Measurements from ENCODE around the gene RXRA.

The RXRA gene

DNA sequence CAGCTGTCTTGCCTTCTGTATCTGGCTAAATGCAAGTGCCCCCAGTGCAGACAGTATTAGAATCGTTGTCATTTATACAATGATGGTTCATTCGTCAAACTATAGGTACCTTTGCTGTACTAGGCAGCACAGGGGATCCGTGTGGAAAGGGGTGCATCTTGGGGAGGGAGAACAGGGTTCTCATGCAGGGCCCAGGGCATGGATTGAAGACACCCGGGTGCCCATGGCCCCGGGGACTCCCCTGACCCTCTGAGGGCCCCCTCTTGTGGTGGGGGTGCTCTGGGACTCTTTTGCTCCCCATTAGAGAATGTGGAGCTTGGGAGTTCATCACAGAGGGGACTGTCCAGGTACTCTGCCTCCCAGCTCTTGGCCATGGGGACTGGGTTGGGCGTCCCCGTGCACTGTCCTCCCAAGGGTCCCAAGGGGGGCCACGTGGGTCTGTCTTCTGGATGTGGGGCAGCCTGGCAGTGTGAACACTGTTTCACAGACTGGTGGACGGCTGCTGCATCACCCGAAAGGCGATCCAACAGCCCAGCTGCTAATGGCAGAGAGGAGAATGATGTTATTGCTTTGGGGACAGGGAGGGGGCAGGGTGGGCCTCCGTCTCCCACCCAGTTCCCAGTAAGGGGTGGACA, 36.9 kb upstream of the RXRA start:
- Histone ChIP-seq H3K4me1 (ENCODE audit: insufficient read depth, insufficient read length) (peaks cover 12% of the 10 kb centered on the region), H3K4me3 (ENCODE audit: insufficient read length, low read depth) (no peak overlapping the region), H3K9me3 (ENCODE audit: insufficient read depth, low read length) (no peaks in the 10 kb centered on the region), H3K27me3 (ENCODE audit: insufficient read depth, insufficient read length) (no peaks in the 10 kb centered on the region), H3K36me3 (ENCODE audit: insufficient read depth, insufficient read length, low read length) (no peaks in the 10 kb centered on the region), H3K9ac (ENCODE audit: insufficient read length, low read depth) (no peak overlapping the region)
- DNase-seq (ENCODE audit: low read depth, low spot score) = no peak
- TF ChIP-seq ZNF274 (IDR thresholded peaks at IDR 0.05; ENCODE audit: low read depth, low read length) (no peak), SUZ12 (IDR thresholded peaks at IDR 0.05; ENCODE audit: extremely low read depth, insufficient read depth, insufficient read length) (no peak), YY1 (IDR thresholded peaks at IDR 0.05; ENCODE audit: insufficient read depth, insufficient read length) (no peak)

- Histone ChIP-seq H3K9ac (ENCODE audit: insufficient read length, low read depth) (no peak overlapping the region), H3K4me1 (ENCODE audit: insufficient read depth, insufficient read length) (peaks cover 15% of the 10 kb centered on the region)
- DNase-seq (ENCODE audit: low read depth, low spot score) = no peak
Observed at GRCh38 chr9:134290603-134291451, 35.4 kb upstream of the RXRA start.

GRCh38 chr9:134291452-134291881, 34.8 kb upstream of the RXRA start:
- Histone ChIP-seq H3K4me1 (ENCODE audit: insufficient read depth, insufficient read length) (peaks cover 15% of the 10 kb centered on the region), H3K36me3 (ENCODE audit: insufficient read depth, insufficient read length, low read length) (no peaks in the 10 kb centered on the region), H3K9me3 (ENCODE audit: insufficient read depth, low read length) (no peaks in the 10 kb centered on the region), H3K4me3 (ENCODE audit: insufficient read length, low read depth) (no peak overlapping the region), H3K27me3 (ENCODE audit: insufficient read depth, insufficient read length) (no peaks in the 10 kb centered on the region), H3K9ac (ENCODE audit: insufficient read length, low read depth) (no peak overlapping the region)
- TF ChIP-seq YY1 (IDR thresholded peaks at IDR 0.05; ENCODE audit: insufficient read depth, insufficient read length) (no peak), SUZ12 (IDR thresholded peaks at IDR 0.05; ENCODE audit: extremely low read depth, insufficient read depth, insufficient read length) (no peak), ZNF274 (IDR thresholded peaks at IDR 0.05; ENCODE audit: low read depth, low read length) (no peak)
- no peak for DNase-seq (ENCODE audit: low read depth, low spot score)

More at GRCh38 chr9:134290603-134291451, 35.4 kb upstream of the RXRA start:
- H3K27me3 ChIP-seq (ENCODE audit: insufficient read depth, insufficient read length) = no peaks in the 10 kb centered on the region
- H3K4me3 ChIP-seq (ENCODE audit: insufficient read length, low read depth) = no peak overlapping the region
- no peaks in the 10 kb centered on the region for H3K36me3 ChIP-seq (ENCODE audit: insufficient read depth, insufficient read length, low read length)
- H3K9me3 ChIP-seq (ENCODE audit: insufficient read depth, low read length) = no peaks in the 10 kb centered on the region
- TF ChIP-seq ZNF274 (IDR thresholded peaks at IDR 0.05; ENCODE audit: low read depth, low read length) = no peak
- no peak for TF ChIP-seq YY1 (IDR thresholded peaks at IDR 0.05; ENCODE audit: insufficient read depth, insufficient read length)
- no peak for TF ChIP-seq SUZ12 (IDR thresholded peaks at IDR 0.05; ENCODE audit: extremely low read depth, insufficient read depth, insufficient read length)

DNA sequence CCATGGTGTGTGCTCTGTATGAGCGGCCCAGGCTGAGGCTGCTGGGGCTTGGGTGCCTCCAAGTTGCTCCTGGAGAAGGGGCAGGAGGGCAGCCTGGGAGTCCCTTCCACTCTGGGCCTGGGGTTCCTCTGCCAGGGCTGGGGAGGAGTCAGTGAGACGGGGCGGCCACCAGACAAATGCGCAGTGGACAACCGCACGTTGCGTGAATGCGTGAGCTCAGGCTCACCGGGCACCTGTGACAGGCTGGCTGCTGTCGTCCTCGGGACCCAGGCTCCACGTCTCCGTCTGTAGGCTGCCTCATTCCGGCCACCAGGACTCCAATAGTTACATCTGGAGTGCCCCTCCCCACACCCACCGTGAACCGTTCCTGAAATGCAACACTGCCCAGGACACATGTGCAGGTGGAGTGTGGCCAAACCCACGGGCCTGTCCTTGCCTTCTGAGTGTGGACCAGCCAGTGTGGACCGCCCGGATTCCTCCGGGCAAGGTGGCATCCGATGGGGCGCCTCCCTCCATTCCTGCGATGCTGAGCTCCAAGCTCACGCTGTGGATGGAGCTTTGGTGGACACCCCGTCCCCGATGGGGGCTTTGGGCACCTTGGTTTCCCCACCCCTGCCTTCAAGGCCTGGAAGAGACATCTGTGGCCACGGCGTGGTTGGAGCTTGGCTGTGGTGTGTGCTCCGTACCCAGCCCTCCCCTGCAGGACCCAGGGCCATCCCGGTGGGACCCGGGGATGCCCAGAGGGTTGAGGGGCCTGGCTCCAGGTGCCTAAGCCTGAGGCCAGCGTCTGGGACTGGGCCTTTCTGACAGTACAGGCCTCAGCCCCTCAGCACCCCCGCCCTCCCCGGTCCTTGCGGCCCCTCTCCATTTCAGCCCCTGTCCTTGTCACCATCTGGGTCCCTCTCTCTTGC, 34.0 kb upstream of the RXRA start:
- Histone ChIP-seq H3K9me3 (ENCODE audit: insufficient read depth, low read length) (no peaks in the 10 kb centered on the region), H3K4me1 (ENCODE audit: insufficient read depth, insufficient read length) (peaks cover 12% of the 10 kb centered on the region), H3K36me3 (ENCODE audit: insufficient read depth, insufficient read length, low read length) (no peaks in the 10 kb centered on the region), H3K9ac (ENCODE audit: insufficient read length, low read depth) (no peak overlapping the region), H3K4me3 (ENCODE audit: insufficient read length, low read depth) (no peak overlapping the region), H3K27me3 (ENCODE audit: insufficient read depth, insufficient read length) (no peaks in the 10 kb centered on the region)
- TF ChIP-seq YY1 (IDR thresholded peaks at IDR 0.05; ENCODE audit: insufficient read depth, insufficient read length) (no peak), ZNF274 (IDR thresholded peaks at IDR 0.05; ENCODE audit: low read depth, low read length) (no peak), SUZ12 (IDR thresholded peaks at IDR 0.05; ENCODE audit: extremely low read depth, insufficient read depth, insufficient read length) (no peak)
- no peak for DNase-seq (ENCODE audit: low read depth, low spot score)

GRCh38 chr9:134293031-134293521, 33.2 kb upstream of the RXRA start:
- Histone ChIP-seq H3K27me3 (ENCODE audit: insufficient read depth, insufficient read length) (no peaks in the 10 kb centered on the region), H3K36me3 (ENCODE audit: insufficient read depth, insufficient read length, low read length) (no peaks in the 10 kb centered on the region), H3K9ac (ENCODE audit: insufficient read length, low read depth) (peak overlapping the region; percentile 44), H3K4me3 (ENCODE audit: insufficient read length, low read depth) (no peak overlapping the region), H3K9me3 (ENCODE audit: insufficient read depth, low read length) (no peaks in the 10 kb centered on the region), H3K4me1 (ENCODE audit: insufficient read depth, insufficient read length) (peaks cover 12% of the 10 kb centered on the region)
- DNase-seq (ENCODE audit: low read depth, low spot score) = no peak
- TF ChIP-seq SUZ12 (IDR thresholded peaks at IDR 0.05; ENCODE audit: extremely low read depth, insufficient read depth, insufficient read length) (no peak), YY1 (IDR thresholded peaks at IDR 0.05; ENCODE audit: insufficient read depth, insufficient read length) (no peak)

- Histone ChIP-seq H3K9me3 (ENCODE audit: insufficient read depth, low read length) (no peaks in the 10 kb centered on the region), H3K4me3 (ENCODE audit: insufficient read length, low read depth) (no peak overlapping the region), H3K27me3 (ENCODE audit: insufficient read depth, insufficient read length) (no peaks in the 10 kb centered on the region), H3K36me3 (ENCODE audit: insufficient read depth, insufficient read length, low read length) (no peaks in the 10 kb centered on the region), H3K4me1 (ENCODE audit: insufficient read depth, insufficient read length) (peaks cover 12% of the 10 kb centered on the region), H3K9ac (ENCODE audit: insufficient read length, low read depth) (peak overlapping the region; percentile 44)
- TF ChIP-seq SUZ12 (IDR thresholded peaks at IDR 0.05; ENCODE audit: extremely low read depth, insufficient read depth, insufficient read length) (no peak), YY1 (IDR thresholded peaks at IDR 0.05; ENCODE audit: insufficient read depth, insufficient read length) (no peak), ZNF274 (IDR thresholded peaks at IDR 0.05; ENCODE audit: low read depth, low read length) (no peak)
- DNase-seq (ENCODE audit: low read depth, low spot score) = no peak
Observed at GRCh38 chr9:134293611-134294152, 32.6 kb upstream of the RXRA start.
